ENCODE data around the gene DCLK1.

Gene DCLK1

DNA sequence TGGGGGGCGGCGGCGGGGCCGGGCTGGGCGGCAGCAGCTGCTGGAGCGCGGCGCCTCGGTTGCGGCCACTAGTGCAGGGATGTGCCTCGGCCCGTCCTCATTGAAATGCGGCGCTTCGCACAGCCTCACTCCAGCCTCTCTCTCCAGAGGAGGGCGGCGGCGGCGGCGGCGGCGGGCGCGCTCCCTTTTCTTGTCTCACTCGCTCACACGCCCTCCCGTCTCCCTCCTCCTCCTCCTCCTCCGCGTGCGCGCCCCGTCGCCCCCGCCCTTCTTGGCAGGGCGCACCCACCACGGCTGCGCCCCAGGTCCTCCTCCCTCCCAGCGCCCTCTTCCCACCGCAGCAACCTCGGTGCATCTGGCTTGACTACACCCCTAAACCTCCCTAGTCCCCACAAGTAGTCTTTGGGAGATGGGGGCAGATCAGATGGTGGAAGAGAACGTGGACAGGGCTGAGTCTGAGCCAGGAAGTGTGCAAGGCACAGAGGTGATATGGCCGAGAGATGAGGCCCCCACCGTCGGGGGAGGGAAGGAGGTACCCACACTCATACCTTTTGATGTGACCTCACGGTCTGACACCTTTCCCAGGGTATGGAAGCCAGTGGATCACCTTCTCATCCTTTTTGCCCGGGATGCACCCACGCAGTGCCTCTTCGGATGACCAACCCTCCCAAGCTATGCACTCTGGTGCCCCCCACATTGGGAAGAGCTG is at the start of gene DCLK1:
Gene DCLK1 (minus strand): TSS at position 161 of the 709 bp plus-strand sequence.
- FAIRE-seq = no peak
- DNase-seq (ENCODE audit: low spot score) = peak; percentile 36

DNA sequence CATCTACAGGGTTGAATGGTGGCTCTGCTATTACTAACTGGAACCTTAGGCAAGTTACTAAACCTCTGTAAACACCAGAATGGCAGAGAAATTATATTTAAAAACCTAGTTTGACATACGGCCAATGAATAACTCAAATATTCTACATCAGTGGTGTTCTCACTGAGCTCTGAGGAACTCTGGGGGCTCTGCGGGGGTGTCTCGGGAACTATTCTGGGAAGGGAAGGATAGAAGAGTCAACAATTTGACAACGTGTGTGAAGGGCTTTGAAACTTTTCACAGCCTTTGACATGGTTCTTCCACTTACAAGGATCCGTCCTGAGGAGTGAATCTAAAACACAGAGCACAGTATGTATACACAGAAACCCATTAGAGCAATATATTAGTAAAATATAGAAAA is 44.4 kb upstream of the DCLK1 start:
- DNase-seq (ENCODE audit: low spot score) (no peak), FAIRE-seq (no peak)

DNA sequence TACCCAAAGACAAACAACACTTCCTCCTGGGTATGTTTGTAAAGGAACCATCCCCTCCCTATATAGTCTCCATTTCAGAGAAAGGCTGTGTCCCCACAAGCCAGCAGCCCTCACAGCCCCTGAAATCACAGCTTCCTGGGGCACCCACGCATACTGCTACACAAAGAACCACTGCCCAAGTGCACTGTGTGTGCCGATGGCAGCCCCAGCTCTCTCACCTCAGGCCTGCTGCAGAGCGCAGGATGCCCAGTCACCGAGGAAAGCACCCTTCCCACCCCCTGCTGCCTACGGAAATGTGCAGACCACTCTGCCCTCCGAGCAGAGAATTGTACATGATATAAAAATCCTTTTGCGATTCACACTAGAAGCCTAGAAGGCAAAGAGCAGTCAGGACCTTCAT is 43.7 kb upstream of the DCLK1 start:
- FAIRE-seq = no peak
- no peak for DNase-seq (ENCODE audit: low spot score)

GRCh38 chr13:36173571-36174322 is 42.6 kb upstream of the DCLK1 start:
- FAIRE-seq (no peak), DNase-seq (ENCODE audit: low spot score) (no peak)

GRCh38 chr13:36166046-36166445 is 34.9 kb upstream of the DCLK1 start:
- FAIRE-seq (no peak), DNase-seq (ENCODE audit: low spot score) (no peak)

- no peak for FAIRE-seq
- DNase-seq (ENCODE audit: low spot score) = peak; percentile 24
Observed at GRCh38 chr13:36163809-36164308, 32.7 kb upstream of the DCLK1 start.

- FAIRE-seq (no peak), DNase-seq (ENCODE audit: low spot score) (no peak)
Observed at GRCh38 chr13:36163286-36163685, 32.1 kb upstream of the DCLK1 start.

DNA sequence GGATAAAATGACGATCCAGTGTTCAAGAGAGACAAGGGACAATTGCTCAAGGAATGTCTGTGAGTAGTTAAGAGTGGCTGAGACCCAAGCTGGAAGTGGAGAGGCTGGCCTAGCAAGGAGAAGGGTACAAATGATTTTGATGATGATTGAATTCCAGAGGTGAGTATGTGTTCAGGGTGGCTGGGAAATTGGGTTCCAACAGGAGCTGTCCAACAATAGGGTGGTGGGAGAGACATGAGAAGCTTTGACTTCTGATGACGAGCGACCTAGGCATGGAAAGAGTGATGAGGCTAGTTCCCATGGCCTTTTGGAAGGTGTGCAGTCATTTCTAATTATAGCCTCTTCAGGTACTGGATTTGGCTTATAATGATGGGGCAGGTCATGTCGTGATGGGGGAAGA is 29.1 kb upstream of the DCLK1 start:
- DNase-seq (ENCODE audit: low spot score) (no peak), FAIRE-seq (no peak)

DNA sequence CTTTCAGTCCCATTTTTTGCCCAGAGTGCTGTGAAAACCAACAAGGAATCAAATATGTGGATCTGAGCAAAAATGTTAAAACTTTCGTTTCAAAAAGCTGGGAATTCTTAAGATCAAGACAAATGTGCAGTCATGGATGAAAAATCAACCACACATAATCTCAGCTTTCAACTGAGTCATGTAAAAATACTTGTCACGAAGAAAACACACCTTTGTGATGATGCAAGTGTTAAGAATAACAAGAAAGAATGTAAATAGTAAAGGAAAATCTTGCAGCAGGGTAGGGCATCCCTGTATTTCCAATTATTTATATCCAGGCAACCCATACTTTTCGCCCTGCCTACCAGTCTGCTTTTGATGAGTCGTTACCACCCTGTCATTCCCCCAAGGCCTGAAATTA is 27.4 kb upstream of the DCLK1 start:
- no peak for DNase-seq (ENCODE audit: low spot score)
- FAIRE-seq = no peak

- DNase-seq (ENCODE audit: low spot score) (no peak), FAIRE-seq (no peak)
Observed at GRCh38 chr13:36157480-36157879, 26.3 kb upstream of the DCLK1 start.

DNA sequence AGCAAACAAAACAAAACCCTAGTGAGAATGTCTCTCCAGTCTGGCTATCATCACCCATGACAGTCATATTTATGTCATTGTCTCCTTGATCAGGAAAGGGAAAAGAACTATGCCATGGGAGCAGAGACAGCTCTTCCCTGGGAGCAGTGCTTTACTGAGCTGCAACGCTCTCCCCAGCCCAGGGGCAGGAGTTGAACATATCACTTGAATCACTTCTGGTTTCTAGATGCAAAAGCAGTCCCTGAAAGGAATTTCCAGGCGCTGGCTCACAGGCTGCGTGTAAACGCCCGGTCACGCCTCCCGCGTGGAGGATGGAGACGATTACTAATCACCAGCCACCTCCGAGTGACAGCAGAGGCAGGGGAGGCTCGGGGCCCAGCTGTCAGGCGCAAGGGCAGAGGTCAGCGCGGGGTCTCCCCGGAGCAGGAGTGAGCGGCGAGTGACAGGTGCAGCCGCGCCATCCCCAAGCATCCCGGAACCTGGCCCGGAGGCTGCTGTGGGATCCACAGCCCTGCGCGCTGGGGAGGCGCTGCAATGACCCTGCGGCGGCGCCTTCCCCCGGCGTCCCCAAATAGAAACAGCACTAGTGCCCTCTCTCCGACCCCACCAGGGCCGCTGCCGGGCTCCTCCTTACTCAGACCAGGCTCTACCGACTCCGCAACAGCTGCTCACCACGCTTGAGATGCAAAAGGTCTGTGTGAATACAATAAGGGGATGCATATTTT is 23.5 kb upstream of the DCLK1 start:
- FAIRE-seq = no peak

GRCh38 chr13:36151591-36151990 is 20.4 kb upstream of the DCLK1 start:
- no peak for FAIRE-seq
- DNase-seq (ENCODE audit: low spot score) = no peak

More for the DNA sequence above, 23.5 kb upstream of the DCLK1 start:
- DNase-seq (ENCODE audit: low spot score) = no peak

- no peak for FAIRE-seq
- no peak for DNase-seq (ENCODE audit: low spot score)
Observed at GRCh38 chr13:36148446-36148845, 17.3 kb upstream of the DCLK1 start.

DNA sequence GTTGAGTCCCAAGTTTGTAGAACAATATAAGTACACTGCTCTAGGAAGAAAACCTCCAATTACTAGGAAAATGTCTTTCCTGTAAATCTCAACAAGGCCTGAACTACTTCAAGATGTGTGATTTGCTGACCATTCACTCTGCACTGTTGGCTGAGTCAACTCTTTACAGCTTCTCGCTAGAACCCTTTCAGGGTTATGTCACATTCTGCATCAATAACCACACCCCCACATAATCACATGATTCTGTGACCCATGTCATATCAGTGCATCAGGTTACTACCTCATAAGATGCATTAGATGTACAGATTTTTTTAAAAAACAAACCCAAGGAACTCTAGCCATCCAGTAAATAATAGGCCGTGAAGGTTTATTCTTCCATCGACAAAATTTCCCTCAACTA is 16.1 kb upstream of the DCLK1 start:
- DNase-seq (ENCODE audit: low spot score) (no peak), FAIRE-seq (no peak)

DNA sequence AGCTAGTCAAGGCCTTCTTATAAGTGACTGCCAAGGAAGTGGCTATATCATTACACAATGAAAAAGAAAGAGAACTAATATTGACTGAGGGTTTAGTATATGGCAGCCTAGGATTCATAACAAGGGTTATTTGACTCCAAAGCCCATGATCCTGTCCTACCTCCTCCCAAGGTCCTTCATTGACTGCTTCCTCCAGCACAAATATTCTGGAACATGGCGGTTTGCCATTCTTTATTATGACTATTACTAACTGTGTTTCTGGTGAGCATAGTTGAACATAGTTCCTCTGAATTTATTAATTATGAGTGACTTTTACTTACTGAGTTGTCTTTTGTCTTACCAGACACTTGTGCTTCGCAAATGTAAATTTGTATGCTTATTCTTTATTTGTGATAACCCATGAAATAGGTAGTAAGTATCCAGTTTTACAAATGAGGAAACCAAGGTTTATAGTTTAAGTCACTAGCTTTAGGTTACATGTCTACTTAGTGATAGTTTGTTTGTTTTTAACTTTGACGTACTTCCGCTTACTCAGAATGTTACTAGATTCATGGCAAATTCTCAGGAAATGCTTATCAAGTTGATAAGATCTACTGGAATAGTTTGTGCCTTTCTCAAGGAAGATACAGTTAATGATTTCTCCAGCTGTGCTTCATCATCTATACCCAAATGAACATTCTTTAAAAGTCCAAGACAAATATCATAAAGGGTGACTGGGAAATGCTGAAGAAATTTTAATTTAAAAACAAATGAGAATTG is 15.5 kb upstream of the DCLK1 start:
- FAIRE-seq (no peak), DNase-seq (ENCODE audit: low spot score) (no peak)

GRCh38 chr13:36143738-36144137 is 12.6 kb upstream of the DCLK1 start:
- FAIRE-seq (no peak), DNase-seq (ENCODE audit: low spot score) (no peak)

DNA sequence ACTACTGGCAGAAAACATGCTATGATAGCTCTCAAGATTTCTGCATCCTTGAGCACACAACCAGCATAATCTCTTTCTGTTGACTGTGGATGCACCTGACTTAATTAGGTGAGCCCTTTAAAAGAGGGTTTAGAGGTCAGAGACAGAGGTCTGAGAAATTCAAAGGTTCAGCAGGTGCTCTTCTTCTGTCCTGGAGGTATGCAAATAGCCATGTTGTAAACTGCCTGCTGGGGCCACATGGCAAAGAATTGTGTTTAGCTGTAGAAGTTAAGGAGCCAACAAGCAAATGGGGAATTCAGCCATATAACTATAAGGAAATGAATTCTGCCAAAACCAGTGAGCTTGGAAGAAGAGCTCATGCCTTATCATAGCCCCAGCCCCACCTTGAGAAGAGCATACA is 11.6 kb upstream of the DCLK1 start:
- DNase-seq (ENCODE audit: low spot score) (no peak), FAIRE-seq (no peak)

- DNase-seq (ENCODE audit: low spot score) = no peak
- no peak for FAIRE-seq
Observed at GRCh38 chr13:36135876-36136275, 4.7 kb upstream of the DCLK1 start.

- no peak for FAIRE-seq
- DNase-seq (ENCODE audit: low spot score) = no peak
Observed at GRCh38 chr13:36134632-36135031, 3.5 kb upstream of the DCLK1 start.

- no peak for DNase-seq (ENCODE audit: low spot score)
- no peak for FAIRE-seq
Observed at GRCh38 chr13:36133950-36134626, 2.9 kb upstream of the DCLK1 start.

DNA sequence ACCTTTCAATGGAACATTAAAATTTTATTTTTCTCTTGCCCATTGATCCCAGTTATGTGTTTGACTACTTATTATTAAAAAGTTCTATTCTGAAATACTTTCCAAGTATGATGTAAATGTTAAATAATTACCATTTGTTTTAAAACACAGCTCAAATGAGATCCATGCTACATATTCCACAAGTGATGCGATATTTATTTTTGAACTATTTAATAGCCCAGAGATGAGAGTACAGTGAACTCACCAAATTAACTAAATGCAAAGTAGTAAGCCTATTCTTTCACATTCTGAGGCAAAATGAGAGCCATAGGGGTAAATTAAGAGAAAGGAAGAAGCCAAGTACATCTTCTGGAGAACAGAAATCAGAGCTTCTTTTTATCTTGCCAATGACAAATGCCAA is 1.2 kb upstream of the DCLK1 start:
- DNase-seq (ENCODE audit: low spot score) = no peak
- FAIRE-seq = no peak
